RWPE1 (cell line): ENCODE results near the gene MECP2.

Source experiments
- CTCF ChIA-PET: fragments of 350-600 bp; sonication (Branson Sonifier 250); formaldehyde crosslinking; extraction: SDS; loops from one replicate; lab custom pipeline; 2021; lab: Yijun Ruan, JAX
- POLR2A ChIA-PET: fragments of 400-600 bp; formaldehyde crosslinking; extraction: SDS; loops from one replicate; lab custom pipeline; 2020; ENCODE audit warnings: antibody characterized with exemption; ENCODE audit not compliant: low non-redundant PET; lab: Yijun Ruan, JAX
- DNase-seq: peaks from one replicate; pipeline ENCODE4 v3.0.0; 2012; ENCODE audit warnings: low spot score
- H3K27ac ChIP-seq: fragments of 450-650 bp; 2 replicates; pipeline ENCODE4 v1.5.1; 2017
- TF ChIP-seq, protein P1 (sequence below): fragments of 450-650 bp; conservative IDR thresholded peaks from 2 replicates; pipeline ENCODE4 v1.5.1; 2017; ENCODE audit warnings: low read depth, mild to moderate bottlenecking

The MECP2 gene

DNA sequence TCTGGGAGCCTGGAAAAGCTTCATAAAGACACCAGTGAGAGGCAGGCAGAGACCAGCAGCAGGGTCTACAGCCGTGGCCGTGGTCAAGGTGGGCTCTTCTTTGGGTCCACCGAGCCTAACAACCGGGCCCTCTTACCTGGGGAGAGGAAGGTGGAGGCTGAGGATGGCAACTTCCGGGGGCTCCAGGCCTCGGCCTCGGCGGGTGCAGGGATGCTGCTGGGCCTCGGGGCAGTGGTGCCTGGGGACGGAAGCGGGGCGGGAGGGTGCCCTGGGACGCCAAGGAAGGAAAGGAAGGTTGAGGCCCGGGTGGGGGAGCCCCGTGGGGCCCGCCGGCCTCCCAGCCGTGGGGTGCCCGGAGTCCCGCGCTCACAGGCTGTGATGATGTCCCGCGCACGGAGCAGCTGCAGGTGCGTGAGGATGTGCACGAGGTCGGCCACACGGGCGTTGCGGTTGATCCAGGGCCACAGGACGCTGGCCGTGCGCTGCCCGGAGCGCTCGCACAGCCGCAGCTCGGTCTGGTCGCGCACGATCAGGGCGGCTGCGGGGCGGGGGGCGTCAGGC is 78.4 kb downstream of the MECP2 start:
- CTCF ChIA-PET, result no interaction called here
- TF ChIP-seq, protein P1, sequence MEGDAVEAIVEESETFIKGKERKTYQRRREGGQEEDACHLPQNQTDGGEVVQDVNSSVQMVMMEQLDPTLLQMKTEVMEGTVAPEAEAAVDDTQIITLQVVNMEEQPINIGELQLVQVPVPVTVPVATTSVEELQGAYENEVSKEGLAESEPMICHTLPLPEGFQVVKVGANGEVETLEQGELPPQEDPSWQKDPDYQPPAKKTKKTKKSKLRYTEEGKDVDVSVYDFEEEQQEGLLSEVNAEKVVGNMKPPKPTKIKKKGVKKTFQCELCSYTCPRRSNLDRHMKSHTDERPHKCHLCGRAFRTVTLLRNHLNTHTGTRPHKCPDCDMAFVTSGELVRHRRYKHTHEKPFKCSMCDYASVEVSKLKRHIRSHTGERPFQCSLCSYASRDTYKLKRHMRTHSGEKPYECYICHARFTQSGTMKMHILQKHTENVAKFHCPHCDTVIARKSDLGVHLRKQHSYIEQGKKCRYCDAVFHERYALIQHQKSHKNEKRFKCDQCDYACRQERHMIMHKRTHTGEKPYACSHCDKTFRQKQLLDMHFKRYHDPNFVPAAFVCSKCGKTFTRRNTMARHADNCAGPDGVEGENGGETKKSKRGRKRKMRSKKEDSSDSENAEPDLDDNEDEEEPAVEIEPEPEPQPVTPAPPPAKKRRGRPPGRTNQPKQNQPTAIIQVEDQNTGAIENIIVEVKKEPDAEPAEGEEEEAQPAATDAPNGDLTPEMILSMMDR, result no peak
- H3K27ac ChIP-seq, result peak overlapping the region; percentile 89
- POLR2A ChIA-PET, result no interaction called here
- no peak for DNase-seq

DNA sequence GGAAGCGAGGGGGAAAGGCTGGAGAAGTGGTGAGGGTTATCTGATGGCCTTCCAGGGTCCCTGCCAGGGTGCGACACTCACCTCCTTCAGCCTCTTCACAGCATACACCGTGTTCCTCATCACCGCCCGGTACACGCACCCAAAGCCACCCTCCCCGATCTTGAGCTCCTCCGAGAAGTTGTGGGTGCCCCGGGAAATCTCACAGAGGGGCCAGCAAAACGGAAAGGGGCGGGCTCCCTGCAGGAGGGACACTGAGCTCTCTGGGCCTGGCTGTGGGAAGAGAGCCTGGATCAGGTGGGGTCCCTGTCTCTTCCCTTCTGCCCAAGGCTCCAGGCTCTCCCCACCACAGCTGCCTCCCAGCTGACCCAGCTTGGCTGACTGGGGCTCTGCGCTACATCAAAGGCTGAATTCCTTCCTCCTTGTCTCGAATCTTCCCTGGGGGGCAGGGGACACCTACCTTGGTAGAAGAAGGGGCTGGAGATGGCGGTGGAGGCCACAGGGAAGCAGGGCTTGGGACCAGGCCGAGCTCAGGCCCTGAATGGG is 78.9 kb downstream of the MECP2 start:
- POLR2A ChIA-PET, result interaction anchor here (0.6 kb wide), 1 partner anchor 294 kb away, joined by 4 read pairs; the partner anchor contains the start of gene BCAP31
- CTCF ChIA-PET, result no interaction called here
- peak overlapping the region; percentile 89 for H3K27ac ChIP-seq
- DNase-seq, result no peak
- TF ChIP-seq, protein P1, result no peak

DNA sequence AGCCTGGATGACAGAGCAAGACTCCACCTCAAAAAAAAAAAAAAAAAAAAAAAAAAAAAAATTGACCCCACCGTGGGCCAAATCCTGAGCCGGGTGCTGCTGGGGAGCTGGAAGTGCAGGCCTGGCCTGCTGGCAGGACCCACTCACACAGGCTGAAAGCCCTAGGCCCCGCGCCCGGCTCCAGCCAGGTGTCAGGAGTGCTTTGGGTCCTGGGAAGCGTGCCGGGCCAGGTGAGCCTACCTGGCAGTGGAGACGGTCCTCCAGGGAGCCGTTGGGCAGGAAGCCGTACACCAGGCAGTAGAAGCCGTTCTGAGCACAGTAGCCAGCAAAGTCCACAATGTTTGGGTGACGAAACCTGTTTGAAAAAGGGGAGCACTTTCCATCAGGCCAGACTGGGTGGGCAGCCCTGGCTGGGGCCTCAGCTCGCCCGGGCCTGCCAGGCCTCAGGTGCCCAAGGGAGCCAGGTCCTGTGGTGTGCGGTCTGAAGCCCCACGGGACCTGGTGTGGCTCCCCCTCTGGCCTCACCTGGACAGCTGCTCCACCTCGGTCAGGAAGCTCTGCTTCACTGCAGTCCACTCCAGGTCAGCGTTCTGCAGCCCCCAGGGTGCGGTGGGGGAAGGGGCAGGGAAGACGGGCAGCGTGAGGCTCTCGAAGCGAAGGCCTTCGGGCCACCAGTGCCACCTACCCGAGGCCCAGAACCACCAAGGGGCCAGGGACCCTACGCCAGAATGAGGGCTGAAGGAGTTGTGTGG is 79.6 kb downstream of the MECP2 start:
- CTCF ChIA-PET, result no interaction called here
- POLR2A ChIA-PET, result interaction anchor here (0.6 kb wide), 1 partner anchor 294 kb away, joined by 4 read pairs; the partner anchor contains the start of gene BCAP31

DNA sequence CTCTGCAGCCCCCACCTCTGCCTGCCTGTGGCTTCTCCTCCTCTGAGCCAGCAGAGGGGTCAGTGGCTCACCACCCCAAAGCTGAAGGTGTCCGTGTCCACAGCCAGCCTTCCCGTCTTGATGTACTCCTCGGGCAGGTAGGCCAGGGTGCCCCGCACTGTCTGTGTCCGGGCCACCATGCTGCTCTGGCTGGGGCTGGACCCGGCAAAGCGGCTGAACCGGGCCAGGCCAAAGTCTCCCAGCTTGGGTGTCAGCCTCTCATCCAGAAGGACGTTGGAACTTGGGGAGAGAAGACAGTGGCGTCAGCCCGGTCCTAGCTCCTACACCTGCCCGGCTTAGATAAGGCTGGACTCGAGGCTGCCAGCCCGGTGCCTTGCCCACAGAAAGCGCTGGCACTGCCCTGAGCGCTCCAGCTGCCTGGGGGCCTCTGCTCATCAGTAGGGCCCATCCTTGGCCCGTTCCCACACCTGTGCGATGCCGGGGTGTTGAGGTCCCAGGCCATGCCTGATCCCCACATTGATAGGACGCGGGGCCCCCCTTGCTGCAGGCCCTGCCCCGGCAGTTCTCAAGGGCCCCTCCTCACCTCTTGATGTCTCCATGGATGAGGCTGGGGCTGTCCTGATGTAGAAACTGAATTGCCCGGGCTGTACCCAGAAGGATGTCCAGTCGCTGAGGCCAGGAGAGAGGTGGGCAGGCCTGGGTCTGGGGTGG is 81.0 kb downstream of the MECP2 start:
- no peak for DNase-seq
- ChIA-PET CTCF (no interaction called here), POLR2A (no interaction called here)
- TF ChIP-seq, protein P1, result no peak
- peak overlapping the region; percentile 89 for H3K27ac ChIP-seq

More for the DNA sequence above, 79.6 kb downstream of the MECP2 start:
- TF ChIP-seq, protein P1, result no peak
- DNase-seq, result no peak
- H3K27ac ChIP-seq, result peak overlapping the region; percentile 89

DNA sequence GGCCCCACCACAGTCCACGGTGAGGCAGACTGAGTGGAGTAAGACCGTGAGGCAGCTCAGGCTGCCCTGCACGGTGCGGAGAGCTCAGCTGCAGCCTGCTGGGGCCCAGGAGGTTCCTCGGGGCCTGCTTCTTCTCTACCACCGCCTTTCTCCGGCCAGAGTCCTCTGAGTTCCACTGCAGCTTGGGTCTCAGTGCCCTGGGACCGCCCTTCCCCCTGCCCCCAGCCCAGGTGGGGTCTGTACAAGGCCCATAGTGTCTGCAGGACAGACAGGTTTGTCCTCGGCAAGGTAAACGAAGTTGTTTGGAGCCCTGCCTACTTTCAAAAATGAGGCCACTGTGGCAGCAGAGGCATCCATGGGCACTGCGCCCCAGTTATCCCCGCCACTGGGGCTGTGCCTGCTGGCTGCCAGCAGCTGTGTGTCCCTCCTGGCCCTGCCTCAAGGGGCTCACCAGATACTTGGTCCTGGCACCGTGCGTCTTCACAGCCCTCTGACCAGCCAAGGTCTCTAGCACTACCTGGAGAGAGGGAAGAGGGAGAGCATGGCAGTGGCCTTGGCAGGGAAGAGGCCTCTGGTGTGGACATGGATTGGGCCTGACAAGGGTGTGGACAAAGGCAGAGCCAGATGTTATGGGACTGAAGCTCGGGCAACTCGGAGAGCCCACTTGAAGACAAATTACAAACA is 81.8 kb downstream of the MECP2 start:
- DNase-seq, result no peak
- ChIA-PET POLR2A (no interaction called here), CTCF (interaction anchor here (0.5 kb wide), 1 partner anchor 39 kb away, joined by 3 read pairs; no protein-coding TSS in a partner anchor)
- TF ChIP-seq, protein P1, result no peak
- peak overlapping the region; percentile 89 for H3K27ac ChIP-seq
